GM18526 (cell line): ENCODE results near the gene BCAS3.

Source experiments
- POLR2A ChIP-seq: IDR thresholded peaks from 3 replicates; pipeline ENCODE4 v1.6.1; 2011; ENCODE audit not compliant: insufficient read length; ENCODE audit errors: extremely low read depth

BCAS3 gene

DNA sequence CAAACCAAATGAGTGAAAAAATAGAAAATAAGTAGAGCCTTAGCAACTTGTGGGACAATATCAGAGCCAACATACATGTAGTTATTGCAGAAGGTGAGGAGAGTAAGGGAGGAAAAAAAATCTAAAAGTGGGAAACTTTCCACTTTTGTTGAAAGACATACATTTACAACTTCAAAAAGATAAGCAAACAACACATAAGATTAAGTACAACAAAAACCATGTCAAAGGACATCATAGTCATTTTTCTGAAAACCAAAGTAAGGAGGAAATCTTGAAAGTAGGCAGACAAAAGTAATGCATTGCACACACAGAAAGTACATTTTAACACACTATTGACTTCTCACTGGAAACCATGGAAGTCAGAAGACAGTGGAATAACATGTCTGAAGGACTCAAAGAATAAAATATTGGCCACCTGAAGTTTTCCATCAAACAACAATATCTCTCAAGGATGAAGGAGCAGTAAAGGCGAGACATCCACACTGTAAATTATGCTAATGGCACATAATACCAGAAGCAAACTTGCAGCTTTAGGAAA, 291.9 kb downstream of the BCAS3 start:
- TF ChIP-seq POLR2A = no peak

DNA sequence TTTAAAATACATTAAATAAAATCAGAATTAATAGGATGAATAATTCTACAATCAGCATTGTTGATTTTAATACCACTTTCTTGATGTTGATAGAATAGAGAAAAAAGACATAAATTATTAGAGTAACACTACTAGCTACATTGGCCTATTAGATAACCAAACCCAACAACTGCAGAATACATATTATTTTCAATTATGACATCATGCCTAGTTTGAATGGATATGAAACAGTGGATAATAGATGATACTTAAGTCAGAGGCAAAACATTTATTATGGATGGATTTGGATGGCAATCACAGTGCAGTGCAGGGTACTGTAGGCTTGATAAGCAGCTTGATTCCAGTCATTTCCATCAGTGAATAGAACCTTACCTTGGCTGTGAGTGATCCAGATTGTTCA, 293.1 kb downstream of the BCAS3 start:
- TF ChIP-seq POLR2A = no peak

GRCh38 chr17:60971515-60972369, 294.1 kb downstream of the BCAS3 start:
- TF ChIP-seq POLR2A = no peak

DNA sequence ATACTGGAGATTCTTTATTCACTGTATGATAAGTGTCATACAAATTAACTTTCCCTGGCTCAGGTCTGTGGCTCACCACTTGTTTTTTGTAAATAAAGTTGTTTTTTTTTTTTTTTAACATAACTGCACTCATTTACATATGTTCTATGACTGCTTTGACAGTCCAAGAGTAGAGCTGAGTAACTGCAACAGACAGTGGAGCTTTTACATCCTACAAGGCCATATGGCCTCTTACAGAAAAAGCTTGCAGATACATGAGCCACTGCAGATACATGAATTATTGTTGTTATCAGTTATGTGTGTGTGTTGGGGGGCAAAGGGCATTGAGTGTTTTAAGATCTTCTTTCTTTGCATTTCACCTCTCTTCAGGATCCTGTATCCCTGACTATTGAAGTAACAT, 311.7 kb downstream of the BCAS3 start:
- TF ChIP-seq POLR2A = no peak

GRCh38 chr17:60989846-60990245, 312.2 kb downstream of the BCAS3 start:
- TF ChIP-seq POLR2A = no peak

- TF ChIP-seq POLR2A = no peak
Observed at GRCh38 chr17:60993497-60993896, 315.8 kb downstream of the BCAS3 start.

DNA sequence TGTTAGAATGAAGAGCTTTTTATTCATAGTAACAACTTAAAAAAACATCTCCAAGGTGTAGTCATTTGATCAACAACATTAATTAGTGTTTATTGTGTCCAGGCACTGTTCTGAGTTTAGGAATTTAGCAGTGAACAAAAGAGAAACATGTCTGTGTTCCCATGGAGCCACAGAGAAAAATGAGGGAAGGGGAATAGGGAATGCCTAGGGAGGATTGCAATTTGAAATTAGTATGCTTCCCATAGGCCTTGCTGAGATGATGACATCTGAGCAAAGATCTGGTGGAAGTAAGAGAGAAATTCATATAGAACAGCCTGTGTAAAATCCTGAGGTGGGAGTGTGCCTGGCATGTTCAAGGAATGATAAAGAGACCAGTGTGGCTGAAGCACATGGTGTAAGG, 318.0 kb downstream of the BCAS3 start:
- no peak for TF ChIP-seq POLR2A

DNA sequence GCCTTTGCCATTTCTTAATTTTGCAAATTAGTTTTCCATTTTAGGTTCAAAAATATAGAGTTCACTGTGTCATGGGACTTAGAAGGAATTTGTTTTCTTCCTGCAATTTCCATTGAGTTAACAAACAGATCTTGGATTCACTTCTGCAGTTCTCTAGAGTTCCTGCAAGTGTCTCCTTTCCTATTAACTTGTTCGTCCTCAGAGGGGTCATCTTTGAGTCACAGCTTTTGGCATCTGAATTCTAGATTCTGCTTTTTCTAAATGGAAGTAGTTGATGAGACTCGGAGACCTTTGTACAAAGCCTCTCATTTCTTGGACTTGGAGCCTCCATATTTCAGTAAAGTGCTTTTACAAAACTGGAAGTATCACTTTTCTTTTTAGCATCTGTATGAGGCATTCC, 323.3 kb downstream of the BCAS3 start:
- TF ChIP-seq POLR2A = no peak

DNA sequence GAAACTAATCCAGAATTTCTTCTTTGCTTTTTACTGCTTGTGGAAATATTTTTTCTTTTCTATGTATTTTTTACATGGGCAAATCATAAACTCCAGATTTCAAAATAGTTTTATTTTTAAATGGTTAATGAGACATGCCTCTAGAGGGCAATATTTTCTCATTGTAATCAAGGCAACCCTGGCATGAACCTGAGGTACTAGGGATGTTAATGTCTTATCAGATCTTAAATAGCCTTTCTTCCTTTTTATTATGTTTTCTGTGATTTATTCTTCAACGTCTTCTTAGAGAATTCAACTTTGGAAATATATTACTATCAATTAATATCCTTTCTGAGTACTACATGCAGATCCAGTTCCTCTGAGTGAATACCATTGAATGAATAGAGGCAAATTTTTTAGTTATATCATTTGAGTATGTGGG, 324.7 kb downstream of the BCAS3 start:
- no peak for TF ChIP-seq POLR2A

GRCh38 chr17:61005358-61005757, 327.7 kb downstream of the BCAS3 start:
- TF ChIP-seq POLR2A = no peak

DNA sequence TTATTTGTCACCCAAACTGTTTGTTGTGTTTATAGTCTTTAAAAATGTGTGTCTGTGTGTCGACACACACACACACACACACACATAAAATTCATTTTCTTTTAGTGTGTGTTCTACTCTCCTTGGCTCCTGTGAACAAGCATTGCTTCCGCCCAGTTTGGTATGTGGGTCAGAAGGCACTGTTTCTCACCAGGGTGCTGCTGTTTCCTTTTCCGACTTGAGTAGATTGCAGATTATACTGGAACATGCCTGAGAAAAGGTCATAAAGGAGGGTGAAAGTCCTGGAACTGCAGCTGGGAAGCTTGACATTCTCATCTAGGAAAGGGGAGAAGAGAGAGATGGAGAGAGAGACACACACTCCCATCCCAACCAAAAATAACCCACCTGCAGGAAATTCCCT, 330.3 kb downstream of the BCAS3 start:
- TF ChIP-seq POLR2A = no peak

GRCh38 chr17:61009663-61010062, 332.0 kb downstream of the BCAS3 start:
- TF ChIP-seq POLR2A = no peak

DNA sequence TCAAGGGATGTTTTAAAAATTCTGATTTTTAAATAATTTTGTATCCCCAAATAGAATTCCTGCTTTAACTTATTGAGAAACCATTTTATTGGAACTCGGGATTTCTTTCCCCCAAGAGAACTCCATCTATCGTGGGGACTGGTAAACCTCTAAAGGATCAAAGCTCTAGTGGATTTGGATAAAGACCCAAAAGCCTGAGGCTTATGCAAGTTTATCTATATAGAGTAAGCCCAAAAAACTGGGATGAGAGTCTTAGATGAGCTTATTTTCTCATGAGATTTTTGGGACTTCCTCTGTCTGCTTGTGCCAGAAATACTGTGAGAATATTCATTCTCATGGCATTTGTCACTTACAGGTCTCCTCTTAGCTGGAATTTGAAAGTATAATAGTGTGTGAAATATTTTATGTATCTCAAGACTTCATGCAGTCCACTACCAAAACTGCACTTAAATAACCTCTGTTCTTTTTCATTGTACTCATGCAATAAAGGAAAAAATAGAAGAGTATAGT, 333.1 kb downstream of the BCAS3 start:
- TF ChIP-seq POLR2A = no peak

- no peak for TF ChIP-seq POLR2A
Observed at GRCh38 chr17:61011251-61011650, 333.6 kb downstream of the BCAS3 start.

DNA sequence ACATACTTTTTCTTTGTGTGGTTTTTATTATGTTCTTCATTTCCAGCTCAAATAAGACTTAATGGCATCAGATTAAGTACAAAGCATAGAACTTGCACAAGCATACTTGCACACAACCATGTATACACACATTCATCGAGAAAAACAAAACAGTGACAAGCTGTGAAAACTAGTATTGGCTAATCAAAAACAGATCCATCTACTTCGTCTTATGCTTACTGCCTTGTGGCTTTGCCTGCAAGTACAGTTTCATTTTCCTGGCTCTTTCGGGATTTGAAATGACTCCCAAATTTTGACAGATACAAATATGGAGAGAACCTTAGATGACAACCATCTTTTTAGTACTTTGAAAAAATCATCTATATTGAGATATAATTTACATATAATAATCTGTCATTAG, 338.3 kb downstream of the BCAS3 start:
- no peak for TF ChIP-seq POLR2A

GRCh38 chr17:61017317-61018006, 339.8 kb downstream of the BCAS3 start:
- TF ChIP-seq POLR2A = no peak
